ENCODE measurements around the gene OXCT2.
A peak's percentile ranks its signal among the peaks of the same experiment; 100 is the strongest.
"Not testable (repeated sequence)": the region's sequence is repeated elsewhere in the genome, so short reads cannot be mapped to it uniquely, and the experiment has no call there.

The OXCT2 gene

DNA sequence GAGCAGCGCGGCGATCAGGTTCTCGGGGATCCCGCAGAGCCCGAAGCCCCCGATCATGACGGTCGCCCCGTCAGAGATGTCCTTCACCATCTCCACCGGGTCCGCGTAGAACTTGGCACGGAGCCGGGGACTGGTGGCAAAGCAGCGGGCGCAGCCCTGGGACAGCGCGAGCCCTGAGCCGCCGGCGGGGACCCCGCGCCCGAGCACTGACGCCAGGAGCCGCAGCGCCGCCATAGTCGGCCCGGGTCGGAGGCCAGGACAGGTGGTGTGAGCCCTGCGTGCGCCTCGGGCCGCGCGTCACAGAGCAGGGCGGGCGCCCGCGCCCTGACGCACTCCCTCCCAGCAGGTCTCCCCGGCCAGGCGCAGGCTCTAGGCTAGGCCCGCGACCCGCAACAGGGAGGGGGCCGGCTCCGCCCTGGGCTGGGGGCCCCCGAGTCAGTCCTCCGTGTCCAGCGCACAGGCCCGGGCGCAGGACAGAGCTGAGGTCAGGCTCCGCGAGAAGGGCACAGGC lies at the start of gene OXCT2:
TSS of gene OXCT2 (minus strand) at position 327 of the 511 bp plus-strand sequence. CDS start at position 234, 93 bp downstream.
- DNase-seq, result not testable (repeated sequence)

- DNase-seq, result no peak
These were observed 48.1 kb upstream of the OXCT2 start for GRCh38 chr1:39819091-39819812.

DNA sequence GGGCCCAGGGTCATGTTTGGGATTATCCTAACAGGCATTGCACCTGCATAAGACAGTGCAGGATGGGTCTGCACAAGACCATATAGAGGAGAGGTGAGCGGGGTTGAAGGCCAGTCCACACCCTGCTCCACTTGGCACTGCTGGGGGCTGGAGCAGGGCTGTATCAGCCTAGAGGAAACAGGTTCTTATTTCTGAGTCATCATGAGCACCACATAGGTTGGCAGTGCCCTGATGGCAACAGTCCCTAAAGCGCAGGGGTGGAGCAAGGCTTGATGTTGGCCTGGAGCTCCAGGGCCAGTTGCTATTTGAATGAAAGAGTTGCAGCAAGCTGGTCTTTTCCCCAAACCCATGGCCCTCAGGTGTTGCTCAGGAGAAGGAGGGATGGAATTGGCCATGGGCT lies 47.3 kb upstream of the OXCT2 start:
- DNase-seq, result no peak

GRCh38 chr1:39817091-39817932 lies 46.2 kb upstream of the OXCT2 start:
- not testable (repeated sequence) for DNase-seq

GRCh38 chr1:39816415-39817090 lies 45.4 kb upstream of the OXCT2 start:
- DNase-seq, result peak in 1 of 2 experiments; percentile 11

DNA sequence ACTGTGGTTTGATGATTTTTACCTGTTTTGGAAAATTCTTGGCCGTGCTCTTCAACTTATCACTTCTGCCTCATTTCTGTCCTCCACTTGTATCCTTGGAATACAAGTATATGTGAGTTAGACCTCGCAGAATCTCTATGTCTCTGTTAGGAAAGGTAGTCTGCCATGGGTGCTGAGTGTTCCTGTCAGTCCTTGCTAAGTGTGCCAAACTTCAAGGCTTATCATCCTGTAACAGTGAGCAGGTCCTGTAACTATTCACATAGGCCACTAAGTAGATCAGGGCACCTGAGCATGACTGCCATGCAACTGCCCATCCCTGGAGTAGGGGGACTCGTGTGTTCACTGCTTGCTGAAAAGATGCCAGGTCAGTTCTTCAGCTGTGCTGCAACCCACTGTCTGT lies 41.8 kb upstream of the OXCT2 start:
- no peak for DNase-seq

DNA sequence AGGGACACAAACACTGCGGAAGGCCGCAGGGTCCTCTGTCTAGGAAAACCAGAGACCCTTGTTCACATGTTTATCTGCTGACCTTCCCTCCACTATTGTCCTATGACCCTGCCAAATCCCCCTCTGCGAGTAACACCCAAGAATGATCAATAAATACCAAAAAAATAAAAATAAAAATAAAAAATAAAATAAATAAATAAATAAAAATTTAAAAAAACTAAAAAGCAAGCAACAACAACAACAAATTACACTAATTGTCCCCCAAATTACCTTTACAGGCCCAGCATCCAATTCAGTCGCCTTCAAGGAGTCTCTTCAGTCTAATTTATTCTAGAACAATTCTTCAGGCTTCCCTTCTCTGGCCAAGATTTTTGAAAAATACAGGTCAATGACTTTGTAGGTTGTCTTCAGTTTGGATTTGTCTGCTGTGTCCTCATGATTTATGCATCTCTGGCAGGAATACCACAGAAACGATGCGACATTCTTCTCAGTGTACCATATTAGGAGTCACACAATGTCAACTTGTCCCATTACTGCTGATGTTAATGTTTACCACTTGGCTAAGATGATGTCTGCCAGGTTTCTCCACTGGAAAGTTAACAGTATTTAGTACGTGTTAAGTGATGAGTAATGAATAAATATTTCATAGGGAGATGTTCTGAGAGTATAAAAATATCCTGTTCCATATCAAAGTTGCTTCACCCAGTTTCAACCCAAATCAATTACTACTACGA lies 37.8 kb upstream of the OXCT2 start:
- no peak for DNase-seq

- no peak for DNase-seq
These were observed 34.2 kb upstream of the OXCT2 start for GRCh38 chr1:39805385-39805784.

GRCh38 chr1:39802496-39803260 lies 31.5 kb upstream of the OXCT2 start:
- no peak for DNase-seq

DNA sequence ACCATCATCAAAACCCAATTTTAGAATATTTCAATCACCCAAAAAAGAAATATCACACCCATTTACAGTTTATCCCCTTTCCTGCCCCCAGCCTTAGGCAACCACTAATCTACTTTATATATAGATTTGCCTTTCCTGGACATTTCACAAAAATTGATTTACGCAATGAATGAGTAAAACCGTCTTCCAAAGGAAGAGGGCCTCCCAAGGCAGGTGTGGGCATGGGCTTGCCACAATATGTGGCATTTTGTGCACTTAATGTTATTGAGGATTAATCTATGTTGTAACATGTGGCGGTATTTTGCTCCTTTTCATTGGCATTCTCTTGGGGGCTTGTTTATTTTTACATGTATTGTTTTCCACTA lies 29.3 kb upstream of the OXCT2 start:
- DNase-seq, result no peak

DNA sequence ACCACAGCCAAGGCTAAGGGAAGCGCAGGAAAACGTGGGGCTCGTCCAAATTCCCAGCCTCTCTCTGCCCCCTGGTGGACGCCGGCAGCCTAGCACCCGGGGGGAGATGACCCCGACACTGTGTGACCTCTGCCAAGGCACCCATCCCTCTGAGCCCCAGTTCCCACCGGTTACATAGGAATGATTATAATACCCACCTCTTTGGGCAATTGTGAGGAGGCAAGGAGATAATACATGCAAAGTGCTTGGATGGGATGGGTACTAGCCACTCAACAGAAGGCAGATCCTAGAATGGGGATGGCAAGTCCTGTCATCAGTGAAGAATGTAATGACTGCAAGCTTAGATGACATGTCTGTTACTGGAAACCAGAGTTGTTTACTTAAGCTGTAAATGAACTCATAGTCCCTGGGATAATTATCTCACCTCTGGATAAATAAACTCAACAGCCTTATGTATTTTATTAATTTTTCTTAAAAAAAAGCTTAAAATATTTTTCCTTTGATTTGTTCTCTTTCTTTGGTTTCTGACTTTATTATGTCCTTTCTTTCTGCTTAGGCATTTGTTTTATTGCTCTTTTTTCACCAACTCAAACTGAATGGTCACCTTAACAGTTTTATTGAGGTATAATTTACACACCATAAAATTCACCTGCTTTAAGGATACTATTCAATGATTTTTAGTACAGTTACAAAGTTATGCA lies 28.8 kb upstream of the OXCT2 start:
- DNase-seq, result no peak

DNA sequence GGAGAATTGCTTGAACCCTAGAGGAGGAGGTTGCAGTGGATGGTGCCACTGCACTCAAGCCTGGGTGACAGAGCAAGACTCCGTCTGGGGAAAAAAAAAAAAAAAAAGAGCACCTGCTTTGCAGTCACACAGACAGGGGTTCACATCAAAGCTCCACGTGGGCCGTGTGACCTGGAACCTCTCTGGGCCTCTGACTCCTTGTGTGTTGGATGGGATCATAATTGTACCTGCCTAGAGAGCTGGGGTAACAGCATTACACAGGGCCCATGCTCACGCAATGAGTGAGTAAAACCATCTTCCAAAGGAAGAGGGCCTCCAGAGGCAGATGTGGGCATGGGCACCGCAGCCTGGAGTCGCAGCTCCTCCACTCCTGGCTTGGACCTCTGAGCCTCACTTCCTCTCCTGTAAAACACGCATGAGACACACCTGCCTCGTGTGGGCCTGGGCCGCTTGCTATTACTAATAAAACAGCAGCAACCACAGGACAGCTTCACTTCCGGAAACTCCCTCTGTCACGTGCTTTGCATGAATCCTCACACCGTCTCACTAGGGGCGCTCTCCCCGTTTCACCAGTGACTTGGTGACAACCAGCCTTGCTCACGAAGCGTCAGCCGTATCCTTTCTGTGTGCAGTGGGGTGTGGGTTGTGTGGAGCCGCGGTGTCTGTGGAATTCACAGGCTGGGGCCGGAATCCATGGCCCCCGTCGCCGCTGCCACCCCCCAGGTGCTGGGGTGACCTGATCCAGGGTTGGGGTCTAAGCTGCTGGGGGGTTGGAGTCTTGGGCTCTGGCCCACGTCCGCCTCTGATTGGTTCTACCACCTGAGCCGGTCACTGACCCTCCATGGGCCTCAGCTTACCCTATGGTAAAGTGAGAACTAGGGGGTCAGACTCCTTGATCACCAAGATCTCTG lies 28.0 kb upstream of the OXCT2 start:
- not testable (repeated sequence) for DNase-seq

GRCh38 chr1:39795651-39796050 lies 24.5 kb upstream of the OXCT2 start:
- no peak for DNase-seq

DNA sequence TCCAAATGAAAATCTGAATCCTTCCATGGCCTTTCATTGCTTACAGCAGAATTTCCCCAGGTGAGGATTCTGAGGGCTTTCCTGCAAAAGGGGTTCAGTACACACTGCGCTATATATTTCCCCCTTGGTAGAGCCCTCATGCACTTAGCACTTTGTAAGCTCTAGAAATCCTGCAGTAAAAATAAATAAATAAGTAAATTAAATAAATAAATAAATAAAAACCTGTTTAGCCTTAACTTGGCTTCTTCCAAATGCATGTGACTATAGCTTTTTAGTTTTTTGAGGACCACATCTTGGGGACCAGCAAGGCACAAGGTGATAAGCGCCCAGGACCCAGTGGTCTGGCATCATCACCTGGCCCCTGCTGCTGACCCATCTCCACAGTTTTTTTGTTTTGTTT lies 20.7 kb upstream of the OXCT2 start:
- no peak for DNase-seq

DNA sequence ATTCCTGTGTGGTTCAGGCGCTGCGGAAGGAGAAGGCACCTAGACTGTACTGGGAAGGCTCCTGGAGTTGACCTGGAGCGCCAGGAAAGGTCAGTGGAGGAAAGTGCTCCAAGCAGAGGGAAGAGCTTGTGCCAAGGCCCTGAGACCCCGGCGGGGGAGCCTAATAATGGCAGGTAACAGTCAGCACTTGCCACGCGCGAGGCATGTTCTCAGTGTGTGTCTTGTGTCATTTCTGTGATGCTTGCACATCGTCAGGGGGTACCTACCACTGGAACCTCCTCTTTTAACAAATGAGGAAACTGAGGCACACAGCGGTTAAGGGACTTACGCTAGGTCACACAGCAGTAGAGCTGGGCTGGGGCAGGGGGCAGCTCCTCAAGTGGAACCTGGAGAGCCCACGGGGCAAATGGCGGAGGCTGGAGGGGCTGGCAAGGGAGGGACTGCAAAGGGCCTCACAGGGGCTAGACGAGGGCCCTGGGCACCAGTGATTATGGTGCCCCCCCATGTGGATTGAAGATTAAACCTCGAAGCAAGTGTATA lies 18.5 kb upstream of the OXCT2 start:
- DNase-seq, result no peak

GRCh38 chr1:39788758-39789570 lies 17.8 kb upstream of the OXCT2 start, which contains the start of gene BMP8B:
Gene BMP8B, minus strand, starts transcription at chr1:39788865. Its CDS starts 380 bp downstream, at chr1:39788485.
- DNase-seq, result no peak

GRCh38 chr1:39788426-39788757 lies 17.2 kb upstream of the OXCT2 start:
- DNase-seq, result no peak

GRCh38 chr1:39787964-39788363 lies 16.8 kb upstream of the OXCT2 start:
- DNase-seq, result not testable (repeated sequence)

- DNase-seq, result no peak
These were observed 16.3 kb upstream of the OXCT2 start for GRCh38 chr1:39787468-39787867.
